Measurements from ENCODE around the gene FLNA.

- TF ChIP-seq CTCF (conservative IDR thresholded peaks at IDR 0.05; ENCODE audit: low read depth, low read length) (no peak), EZH2 (IDR thresholded peaks at IDR 0.05; ENCODE audit: borderline replicate concordance, low read depth, low read length, poor library complexity, severe bottlenecking) (no peak)
Observed at GRCh38 chrX:154348114-154348531, 26.3 kb downstream of the FLNA start.

Data from A673 (cell line).